Prostate gland (tissue), 2 donors: ENCODE measurements around the gene ODAD2. TPM values are rescaled to one million over a fixed set of nuclear protein-coding genes. Genes with fewer than 3 reads are reported as not detected.

Experiments
- DNase-seq: peaks from one replicate; pipeline ENCODE4 v3.0.0-alpha.2; 2019; ENCODE audit warnings: low spot score
- H3K27ac ChIP-seq, 2 donors: fragments of 200-600 bp; sonication (generic); 2 replicates each; pipeline ENCODE4 v1.5.1; 2017 to 2019
- H3K27me3 ChIP-seq: fragments of 200-600 bp; sonication (generic); replicated peaks from 2 replicates; pipeline ENCODE4 v1.5.1; 2019; ENCODE audit not compliant: insufficient read depth
- H3K36me3 ChIP-seq, 2 donors: fragments of 200-600 bp; sonication (generic); 1 replicate in 1 of 2; 2 replicates in 1 of 2; pipeline versions ENCODE4 v1.5.1 to v1.8.1; 2017 to 2019
- H3K4me1 ChIP-seq: fragments of 200-600 bp; sonication (generic); replicated peaks from 2 replicates; pipeline ENCODE4 v1.5.1; 2019
- H3K4me3 ChIP-seq, 2 donors: fragments of 200-600 bp; sonication (generic); 2 replicates each; pipeline ENCODE4 v1.5.1; 2017 to 2019
- H3K9me3 ChIP-seq: fragments of 200-600 bp; sonication (generic); 2 replicates; pipeline ENCODE4 v1.5.1; 2017
- POLR2A ChIP-seq: fragments of 450-650 bp; IDR thresholded peaks from one replicate; pipeline ENCODE4 v1.6.1; 2016; ENCODE audit warnings: antibody characterized with exemption, mild to moderate bottlenecking
- POLR2AphosphoS5 ChIP-seq: sonication (generic); formaldehyde crosslinking; IDR thresholded peaks from one replicate; pipeline ENCODE4 v1.6.1; 2017; ENCODE audit warnings: antibody characterized with exemption
- WGBS: methylation state at CpG from one replicate; pipeline ENCODE4 v1.1.5; 2018; 5-methylcytosine and 5-hydroxymethylcytosine counted together
- intact Hi-C: fragments of 100-400 bp; cut with DNase I; formaldehyde crosslinking; loops from one replicate; pipeline ENCODE4 v1.14.2; 2022
- total RNA-seq, 2 donors: library from RNA; depleted of rRNA; stranded (reverse); fragments of >200 nt; gene quantifications; one replicate each; pipeline ENCODE4 v1.1.0, GENCODE V29; 2016
- TF ChIP-seq, protein P1 (sequence below), 4 experiments: fragments of 200-600 bp in 2 of 4; fragments of 450-650 bp in 2 of 4; sonication (generic) in 2 of 4; IDR thresholded peaks; 1 replicate in 3 of 4; 2 replicates in 1 of 4; pipeline ENCODE4 v1.5.1; 2016 to 2019; ENCODE audit warnings: antibody characterized with exemption in 4 of 4, mild to moderate bottlenecking in 2 of 4, moderate library complexity in 2 of 4

ODAD2 gene
- total RNA-seq, 2 donors from 2014 or later = 1.3 to 6.6 TPM

DNA sequence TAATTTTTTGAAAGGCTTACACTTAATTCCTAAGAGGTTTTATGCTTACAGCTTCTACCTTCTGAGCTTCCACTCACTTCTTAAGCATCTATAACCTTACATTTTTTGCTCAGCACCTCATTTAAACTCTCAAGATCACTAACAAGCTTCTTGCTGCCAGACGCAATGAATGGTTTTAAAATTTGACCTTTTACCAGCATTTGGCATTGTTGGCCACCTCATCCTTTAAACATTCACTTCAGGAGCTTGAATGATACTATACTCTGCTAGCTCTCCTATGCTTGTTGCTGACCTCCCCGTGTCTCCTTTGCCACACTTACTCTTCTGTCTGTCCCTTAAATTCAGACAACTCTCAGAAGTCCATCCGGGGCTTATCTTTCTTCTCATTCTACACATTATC lies 37.7 kb upstream of the ODAD2 start:
- Histone ChIP-seq H3K36me3 (no peaks in the 10 kb centered on the region), H3K4me3 (no peak overlapping the region), H3K9me3 (no peaks in the 10 kb centered on the region), H3K27ac (no peak overlapping the region), H3K4me1 (no peaks in the 10 kb centered on the region), H3K27me3 (no peaks in the 10 kb centered on the region)
- intact Hi-C loops = no loop called here
- TF ChIP-seq POLR2A = no peak
- no peak for TF ChIP-seq POLR2AphosphoS5
- TF ChIP-seq, protein P1, sequence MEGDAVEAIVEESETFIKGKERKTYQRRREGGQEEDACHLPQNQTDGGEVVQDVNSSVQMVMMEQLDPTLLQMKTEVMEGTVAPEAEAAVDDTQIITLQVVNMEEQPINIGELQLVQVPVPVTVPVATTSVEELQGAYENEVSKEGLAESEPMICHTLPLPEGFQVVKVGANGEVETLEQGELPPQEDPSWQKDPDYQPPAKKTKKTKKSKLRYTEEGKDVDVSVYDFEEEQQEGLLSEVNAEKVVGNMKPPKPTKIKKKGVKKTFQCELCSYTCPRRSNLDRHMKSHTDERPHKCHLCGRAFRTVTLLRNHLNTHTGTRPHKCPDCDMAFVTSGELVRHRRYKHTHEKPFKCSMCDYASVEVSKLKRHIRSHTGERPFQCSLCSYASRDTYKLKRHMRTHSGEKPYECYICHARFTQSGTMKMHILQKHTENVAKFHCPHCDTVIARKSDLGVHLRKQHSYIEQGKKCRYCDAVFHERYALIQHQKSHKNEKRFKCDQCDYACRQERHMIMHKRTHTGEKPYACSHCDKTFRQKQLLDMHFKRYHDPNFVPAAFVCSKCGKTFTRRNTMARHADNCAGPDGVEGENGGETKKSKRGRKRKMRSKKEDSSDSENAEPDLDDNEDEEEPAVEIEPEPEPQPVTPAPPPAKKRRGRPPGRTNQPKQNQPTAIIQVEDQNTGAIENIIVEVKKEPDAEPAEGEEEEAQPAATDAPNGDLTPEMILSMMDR (IDR thresholded peaks at IDR 0.05) = no peak
- 93% methylated on average over 3 of the region's 3 CpGs for whole genome bisulfite sequencing
- no peak for DNase-seq

DNA sequence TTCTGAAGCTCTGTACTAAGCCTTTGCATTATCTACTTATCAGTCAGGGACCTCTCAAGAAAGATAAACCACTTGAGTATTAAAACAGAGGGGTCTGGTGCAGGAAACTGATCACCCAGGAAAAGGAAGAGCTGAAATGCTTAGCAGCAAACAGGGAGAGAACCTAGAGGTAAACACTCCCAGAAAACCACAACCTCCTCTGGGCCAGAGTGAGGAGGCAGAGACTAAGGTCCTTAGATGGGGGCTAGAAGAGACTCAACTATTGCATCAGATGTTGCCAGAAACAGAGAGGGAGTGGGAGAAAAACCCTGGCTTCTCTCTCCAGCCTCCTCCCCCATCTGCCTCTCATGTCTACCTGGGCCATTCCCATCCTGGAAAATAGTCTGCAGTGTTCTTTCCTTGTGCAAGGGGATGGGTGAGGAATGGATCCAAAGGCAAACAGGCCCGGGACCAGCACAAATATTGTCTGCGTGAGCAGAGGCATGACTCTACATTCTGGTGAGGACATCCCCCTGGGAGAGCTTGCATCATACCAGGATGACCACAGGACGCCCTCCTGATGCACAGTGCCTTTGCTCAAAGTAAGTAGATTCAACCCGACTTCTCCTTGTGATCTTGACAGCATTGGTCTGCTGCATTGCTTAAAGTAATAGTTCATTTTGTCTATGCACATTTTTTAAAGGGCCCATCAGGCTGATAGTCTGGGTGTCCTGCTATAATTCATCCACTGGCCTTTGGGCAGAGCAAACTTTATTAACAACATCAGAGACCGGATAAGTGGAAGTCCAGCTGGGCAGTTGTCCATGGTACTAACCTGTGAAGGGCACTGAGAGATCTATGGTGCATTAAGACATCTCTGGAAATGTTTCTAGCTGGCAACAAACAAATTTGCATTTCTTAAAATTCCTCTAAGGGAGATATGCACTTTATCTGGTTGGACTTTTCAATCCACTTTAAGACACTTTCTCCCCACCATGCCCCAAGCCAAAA lies 22.4 kb upstream of the ODAD2 start:
- no peaks in the 10 kb centered on the region for H3K9me3 ChIP-seq
- H3K36me3 ChIP-seq = no peaks in the 10 kb centered on the region
- intact Hi-C loops = no loop called here
- no peaks in the 10 kb centered on the region for H3K4me1 ChIP-seq
- 80% methylated on average over 5 of the region's 5 CpGs for WGBS
- no peak overlapping the region for H3K27ac ChIP-seq
- no peaks in the 10 kb centered on the region for H3K27me3 ChIP-seq
- no peak overlapping the region for H3K4me3 ChIP-seq
- TF ChIP-seq POLR2A (no peak), POLR2AphosphoS5 (no peak)
- TF ChIP-seq, protein P1 (IDR thresholded peaks at IDR 0.05) = no peak
- no peak for DNase-seq

DNA sequence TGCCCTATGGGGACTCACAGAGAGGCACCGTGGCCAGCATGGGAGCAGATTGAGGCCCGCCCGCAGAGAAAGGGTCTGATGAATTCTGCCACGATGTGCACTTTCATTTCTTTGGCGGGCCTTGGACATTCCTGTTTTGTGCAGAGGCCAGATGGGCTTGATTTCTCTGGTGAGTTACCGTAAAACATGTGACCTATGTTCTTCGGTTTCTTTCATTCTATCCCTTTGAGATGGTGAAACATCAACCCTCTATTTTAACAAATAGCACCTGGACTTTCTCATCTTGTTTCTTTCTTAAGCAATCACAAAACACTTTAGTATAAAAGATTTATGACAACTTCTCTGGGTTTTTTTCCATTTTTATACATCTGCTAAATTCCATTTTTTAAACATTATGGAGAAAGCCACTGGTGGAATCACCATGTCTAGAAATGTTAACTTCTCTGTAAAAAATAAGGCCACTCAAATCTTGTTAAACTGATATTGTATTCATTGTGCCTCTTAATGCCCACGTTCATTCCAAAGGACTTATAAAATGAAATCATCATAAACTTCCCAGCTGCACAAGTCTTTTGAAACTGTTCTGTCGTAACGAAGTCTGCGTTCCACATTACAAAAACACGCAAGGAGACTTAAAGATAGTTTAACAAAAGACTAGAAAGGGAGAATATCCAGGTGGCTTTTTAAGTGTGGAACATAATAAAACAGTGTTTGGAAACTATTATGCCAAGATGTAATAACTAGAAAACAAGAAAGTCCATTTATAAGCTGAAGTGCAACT lies 21.4 kb upstream of the ODAD2 start:
- Histone ChIP-seq H3K9me3 (no peaks in the 10 kb centered on the region), H3K4me1 (no peaks in the 10 kb centered on the region), H3K4me3 (no peak overlapping the region), H3K27me3 (no peaks in the 10 kb centered on the region), H3K27ac (no peak overlapping the region), H3K36me3 (no peaks in the 10 kb centered on the region)
- 51% methylated on average over 12 of the region's 12 CpGs for WGBS
- intact Hi-C loops = no loop called here
- DNase-seq = no peak
- TF ChIP-seq, protein P1 (IDR thresholded peaks at IDR 0.05) = no peak
- no peak for TF ChIP-seq POLR2A
- no peak for TF ChIP-seq POLR2AphosphoS5

DNA sequence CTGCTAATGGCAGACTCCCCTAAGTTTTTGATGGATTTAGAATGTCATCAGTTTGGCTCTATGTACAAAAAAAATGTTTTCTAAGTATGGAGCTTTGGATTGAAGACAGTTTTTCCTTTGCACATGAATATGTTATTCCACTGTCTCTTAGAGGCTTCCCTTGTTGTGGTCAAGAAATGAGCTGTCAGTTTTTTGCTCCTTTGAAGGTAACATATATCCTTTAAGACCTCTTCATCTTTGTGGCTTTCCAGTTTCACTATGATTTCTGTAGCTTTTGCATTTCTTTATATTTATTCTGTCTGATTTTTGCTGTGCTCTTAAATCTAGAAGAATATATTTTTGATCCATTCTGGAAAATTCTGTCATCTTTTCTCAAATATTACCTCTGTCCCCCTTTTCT lies 15.8 kb upstream of the ODAD2 start:
- no peak for DNase-seq
- H3K27me3 ChIP-seq = no peaks in the 10 kb centered on the region
- H3K27ac ChIP-seq = no peak overlapping the region
- H3K4me1 ChIP-seq = no peaks in the 10 kb centered on the region
- intact Hi-C loops = no loop called here
- H3K4me3 ChIP-seq = no peak overlapping the region
- H3K9me3 ChIP-seq = no peaks in the 10 kb centered on the region
- TF ChIP-seq POLR2A = no peak
- peaks cover 0 to 2% of the 10 kb centered on the region in 2 donors for H3K36me3 ChIP-seq

DNA sequence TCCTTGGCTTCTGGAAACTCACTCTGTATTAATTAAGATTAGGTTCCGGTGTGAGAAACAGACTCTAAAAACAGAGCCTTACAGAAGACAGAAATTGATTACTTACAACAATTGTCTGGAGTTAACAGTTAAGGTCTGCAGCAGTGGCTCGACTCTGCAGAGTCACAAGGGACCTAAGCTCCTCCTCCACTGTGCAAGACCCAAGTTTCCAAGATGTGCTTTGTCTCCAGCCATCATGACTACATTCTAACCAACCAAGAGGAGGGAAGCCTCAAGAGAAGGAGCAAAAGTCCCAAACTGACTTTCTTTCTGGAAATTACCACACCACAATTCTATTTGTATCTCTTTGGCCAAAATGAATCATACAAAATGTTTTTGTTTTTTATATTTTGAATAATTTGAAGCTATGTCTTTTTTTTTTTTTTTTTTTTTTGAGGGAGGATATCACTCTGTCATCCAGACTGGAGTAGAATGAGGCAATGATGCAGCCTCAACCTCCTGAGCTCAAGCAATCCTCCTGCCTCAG lies 14.2 kb upstream of the ODAD2 start:
- H3K36me3 ChIP-seq = peaks cover 0 to 2% of the 10 kb centered on the region in 2 donors
- H3K27me3 ChIP-seq = no peaks in the 10 kb centered on the region
- 53% methylated on average over 2 of the region's 2 CpGs for WGBS
- TF ChIP-seq POLR2AphosphoS5 (no peak), POLR2A (no peak)
- TF ChIP-seq, protein P1 (IDR thresholded peaks at IDR 0.05) = no peak
- no peak for DNase-seq
- intact Hi-C loops = no loop called here
- H3K9me3 ChIP-seq = no peaks in the 10 kb centered on the region
- no peak overlapping the region for H3K27ac ChIP-seq
- H3K4me1 ChIP-seq = no peaks in the 10 kb centered on the region
- no peak overlapping the region for H3K4me3 ChIP-seq
